ENCODE data around the gene CLTB.

DNA sequence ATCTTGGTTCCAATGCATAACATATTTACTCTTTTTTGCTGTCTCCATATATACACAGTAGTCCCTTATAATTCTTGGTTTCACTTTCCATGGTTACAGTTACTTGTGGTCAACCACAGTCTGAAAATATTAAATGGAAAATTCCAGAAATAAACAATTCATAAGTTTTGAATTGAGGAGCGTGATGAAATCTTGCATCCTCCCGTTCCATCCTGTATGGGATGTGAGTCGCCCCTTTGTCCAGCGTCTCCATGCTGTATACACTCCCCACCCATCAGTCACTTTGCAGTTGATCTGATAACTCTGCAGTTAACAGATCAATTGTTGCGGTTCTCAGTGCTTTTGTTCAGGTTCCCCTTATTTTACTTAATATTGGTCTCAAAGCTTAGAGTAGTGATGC lies 20.3 kb upstream of the CLTB start:
- TF ChIP-seq, protein P1, sequence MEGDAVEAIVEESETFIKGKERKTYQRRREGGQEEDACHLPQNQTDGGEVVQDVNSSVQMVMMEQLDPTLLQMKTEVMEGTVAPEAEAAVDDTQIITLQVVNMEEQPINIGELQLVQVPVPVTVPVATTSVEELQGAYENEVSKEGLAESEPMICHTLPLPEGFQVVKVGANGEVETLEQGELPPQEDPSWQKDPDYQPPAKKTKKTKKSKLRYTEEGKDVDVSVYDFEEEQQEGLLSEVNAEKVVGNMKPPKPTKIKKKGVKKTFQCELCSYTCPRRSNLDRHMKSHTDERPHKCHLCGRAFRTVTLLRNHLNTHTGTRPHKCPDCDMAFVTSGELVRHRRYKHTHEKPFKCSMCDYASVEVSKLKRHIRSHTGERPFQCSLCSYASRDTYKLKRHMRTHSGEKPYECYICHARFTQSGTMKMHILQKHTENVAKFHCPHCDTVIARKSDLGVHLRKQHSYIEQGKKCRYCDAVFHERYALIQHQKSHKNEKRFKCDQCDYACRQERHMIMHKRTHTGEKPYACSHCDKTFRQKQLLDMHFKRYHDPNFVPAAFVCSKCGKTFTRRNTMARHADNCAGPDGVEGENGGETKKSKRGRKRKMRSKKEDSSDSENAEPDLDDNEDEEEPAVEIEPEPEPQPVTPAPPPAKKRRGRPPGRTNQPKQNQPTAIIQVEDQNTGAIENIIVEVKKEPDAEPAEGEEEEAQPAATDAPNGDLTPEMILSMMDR (IDR thresholded peaks at IDR 0.05; ENCODE audit: insufficient read depth, low read depth, low read length): no peak
- no peak for TF ChIP-seq EZH2 (IDR thresholded peaks at IDR 0.05; ENCODE audit: insufficient read depth, low read length)
